Measurements from ENCODE around the gene CST3.
"Not testable (repeated sequence)": the region's sequence is repeated elsewhere in the genome, so short reads cannot be mapped to it uniquely, and the experiment has no call there.

The CST3 gene

GRCh38 chr20:23659989-23660837 lies 22.5 kb upstream of the CST3 start:
- Histone ChIP-seq H3K9me3 (replicated peaks; ENCODE audit: low read length) (no peaks in the 10 kb centered on the region), H3K9ac (ENCODE audit: low read depth, low read length) (no peak overlapping the region), H3K4me3 (ENCODE audit: low read length) (no peak overlapping the region), H3K36me3 (ENCODE audit: insufficient read depth, low read length) (no peaks in the 10 kb centered on the region), H3K27me3 (ENCODE audit: control insufficient read depth, insufficient read depth, low read length) (peaks cover 34% of the 10 kb centered on the region), H3K4me1 (ENCODE audit: control insufficient read depth, insufficient read depth, low read length) (peaks cover 13% of the 10 kb centered on the region), H3K4me2 (ENCODE audit: low read length) (no peak overlapping the region)

- Histone ChIP-seq H3K27me3 (ENCODE audit: control insufficient read depth, insufficient read depth, low read length) (peaks cover 30% of the 10 kb centered on the region), H3K4me1 (ENCODE audit: control insufficient read depth, insufficient read depth, low read length) (peaks cover 13% of the 10 kb centered on the region)
- H3K9me3 ChIP-seq (replicated peaks; ENCODE audit: low read length); H3K4me3 ChIP-seq (ENCODE audit: low read length); H3K9ac ChIP-seq (ENCODE audit: low read depth, low read length); H3K4me2 ChIP-seq (ENCODE audit: low read length); H3K36me3 ChIP-seq (ENCODE audit: insufficient read depth, low read length): not testable (repeated sequence)
Measured at GRCh38 chr20:23659610-23659988, 21.8 kb upstream of the CST3 start.

- peaks cover 13% of the 10 kb centered on the region for H3K4me1 ChIP-seq (ENCODE audit: control insufficient read depth, insufficient read depth, low read length)
- no peaks in the 10 kb centered on the region for H3K9me3 ChIP-seq (replicated peaks; ENCODE audit: low read length)
- peaks cover 28% of the 10 kb centered on the region for H3K27me3 ChIP-seq (ENCODE audit: control insufficient read depth, insufficient read depth, low read length)
- H3K36me3 ChIP-seq (ENCODE audit: insufficient read depth, low read length): no peaks in the 10 kb centered on the region
- no peak overlapping the region for H3K4me3 ChIP-seq (ENCODE audit: low read length)
- H3K9ac ChIP-seq (ENCODE audit: low read depth, low read length): no peak overlapping the region
- H3K4me2 ChIP-seq (ENCODE audit: low read length): no peak overlapping the region
Measured at GRCh38 chr20:23658989-23659609, 21.3 kb upstream of the CST3 start.

GRCh38 chr20:23658336-23658735 lies 20.6 kb upstream of the CST3 start:
- no peaks in the 10 kb centered on the region for H3K36me3 ChIP-seq (ENCODE audit: insufficient read depth, low read length)
- H3K9ac ChIP-seq (ENCODE audit: low read depth, low read length): no peak overlapping the region
- H3K27me3 ChIP-seq (ENCODE audit: control insufficient read depth, insufficient read depth, low read length): peaks cover 26% of the 10 kb centered on the region
- H3K9me3 ChIP-seq (replicated peaks; ENCODE audit: low read length): no peaks in the 10 kb centered on the region
- H3K4me1 ChIP-seq (ENCODE audit: control insufficient read depth, insufficient read depth, low read length): peaks cover 13% of the 10 kb centered on the region
- no peak overlapping the region for H3K4me3 ChIP-seq (ENCODE audit: low read length)
- no peak overlapping the region for H3K4me2 ChIP-seq (ENCODE audit: low read length)

- no peak overlapping the region for H3K4me3 ChIP-seq (ENCODE audit: low read length)
- H3K36me3 ChIP-seq (ENCODE audit: insufficient read depth, low read length): no peaks in the 10 kb centered on the region
- no peak overlapping the region for H3K4me2 ChIP-seq (ENCODE audit: low read length)
- H3K27me3 ChIP-seq (ENCODE audit: control insufficient read depth, insufficient read depth, low read length): peaks cover 22% of the 10 kb centered on the region
- no peaks in the 10 kb centered on the region for H3K9me3 ChIP-seq (replicated peaks; ENCODE audit: low read length)
- no peak overlapping the region for H3K9ac ChIP-seq (ENCODE audit: low read depth, low read length)
- peaks cover 13% of the 10 kb centered on the region for H3K4me1 ChIP-seq (ENCODE audit: control insufficient read depth, insufficient read depth, low read length)
Measured at GRCh38 chr20:23657202-23657601, 19.4 kb upstream of the CST3 start.

GRCh38 chr20:23656372-23656771 lies 18.6 kb upstream of the CST3 start:
- Histone ChIP-seq H3K36me3 (ENCODE audit: insufficient read depth, low read length) (no peaks in the 10 kb centered on the region), H3K4me2 (ENCODE audit: low read length) (peak overlapping the region; percentile 51), H3K9ac (ENCODE audit: low read depth, low read length) (no peak overlapping the region), H3K4me1 (ENCODE audit: control insufficient read depth, insufficient read depth, low read length) (peaks cover 13% of the 10 kb centered on the region), H3K9me3 (replicated peaks; ENCODE audit: low read length) (no peaks in the 10 kb centered on the region), H3K4me3 (ENCODE audit: low read length) (no peak overlapping the region), H3K27me3 (ENCODE audit: control insufficient read depth, insufficient read depth, low read length) (peaks cover 15% of the 10 kb centered on the region)

GRCh38 chr20:23655491-23656211 lies 17.9 kb upstream of the CST3 start:
- no peaks in the 10 kb centered on the region for H3K9me3 ChIP-seq (replicated peaks; ENCODE audit: low read length)
- no peak overlapping the region for H3K9ac ChIP-seq (ENCODE audit: low read depth, low read length)
- H3K36me3 ChIP-seq (ENCODE audit: insufficient read depth, low read length): no peaks in the 10 kb centered on the region
- peaks cover 13% of the 10 kb centered on the region for H3K4me1 ChIP-seq (ENCODE audit: control insufficient read depth, insufficient read depth, low read length)
- H3K4me3 ChIP-seq (ENCODE audit: low read length): peak overlapping the region; percentile 8
- H3K4me2 ChIP-seq (ENCODE audit: low read length): peak overlapping the region; percentile 51
- H3K27me3 ChIP-seq (ENCODE audit: control insufficient read depth, insufficient read depth, low read length): peaks cover 14% of the 10 kb centered on the region

GRCh38 chr20:23654717-23655116 lies 17.0 kb upstream of the CST3 start:
- Histone ChIP-seq H3K9me3 (replicated peaks; ENCODE audit: low read length) (no peaks in the 10 kb centered on the region), H3K9ac (ENCODE audit: low read depth, low read length) (no peak overlapping the region), H3K36me3 (ENCODE audit: insufficient read depth, low read length) (no peaks in the 10 kb centered on the region), H3K4me2 (ENCODE audit: low read length) (no peak overlapping the region), H3K27me3 (ENCODE audit: control insufficient read depth, insufficient read depth, low read length) (peaks cover 14% of the 10 kb centered on the region), H3K4me1 (ENCODE audit: control insufficient read depth, insufficient read depth, low read length) (peaks cover 7% of the 10 kb centered on the region), H3K4me3 (ENCODE audit: low read length) (no peak overlapping the region)

GRCh38 chr20:23654000-23654399 lies 16.2 kb upstream of the CST3 start:
- Histone ChIP-seq H3K4me1 (ENCODE audit: control insufficient read depth, insufficient read depth, low read length) (peaks cover 7% of the 10 kb centered on the region), H3K4me3 (ENCODE audit: low read length) (no peak overlapping the region), H3K27me3 (ENCODE audit: control insufficient read depth, insufficient read depth, low read length) (peaks cover 14% of the 10 kb centered on the region), H3K9me3 (replicated peaks; ENCODE audit: low read length) (no peaks in the 10 kb centered on the region), H3K9ac (ENCODE audit: low read depth, low read length) (no peak overlapping the region), H3K4me2 (ENCODE audit: low read length) (no peak overlapping the region), H3K36me3 (ENCODE audit: insufficient read depth, low read length) (no peaks in the 10 kb centered on the region)

GRCh38 chr20:23653400-23653938 lies 15.7 kb upstream of the CST3 start:
- Histone ChIP-seq H3K36me3 (ENCODE audit: insufficient read depth, low read length) (no peaks in the 10 kb centered on the region), H3K27me3 (ENCODE audit: control insufficient read depth, insufficient read depth, low read length) (peaks cover 14% of the 10 kb centered on the region), H3K4me3 (ENCODE audit: low read length) (no peak overlapping the region), H3K9me3 (replicated peaks; ENCODE audit: low read length) (no peaks in the 10 kb centered on the region), H3K9ac (ENCODE audit: low read depth, low read length) (no peak overlapping the region), H3K4me2 (ENCODE audit: low read length) (no peak overlapping the region), H3K4me1 (ENCODE audit: control insufficient read depth, insufficient read depth, low read length) (peaks cover 7% of the 10 kb centered on the region)

GRCh38 chr20:23652926-23653325 lies 15.2 kb upstream of the CST3 start:
- H3K36me3 ChIP-seq (ENCODE audit: insufficient read depth, low read length): no peaks in the 10 kb centered on the region
- peaks cover 7% of the 10 kb centered on the region for H3K4me1 ChIP-seq (ENCODE audit: control insufficient read depth, insufficient read depth, low read length)
- no peak overlapping the region for H3K9ac ChIP-seq (ENCODE audit: low read depth, low read length)
- no peak overlapping the region for H3K4me3 ChIP-seq (ENCODE audit: low read length)
- H3K27me3 ChIP-seq (ENCODE audit: control insufficient read depth, insufficient read depth, low read length): peaks cover 14% of the 10 kb centered on the region
- H3K9me3 ChIP-seq (replicated peaks; ENCODE audit: low read length): no peaks in the 10 kb centered on the region
- no peak overlapping the region for H3K4me2 ChIP-seq (ENCODE audit: low read length)

Measured in skeletal muscle satellite cell (primary cell).